Measurements from ENCODE around the gene RCN1.

DNA sequence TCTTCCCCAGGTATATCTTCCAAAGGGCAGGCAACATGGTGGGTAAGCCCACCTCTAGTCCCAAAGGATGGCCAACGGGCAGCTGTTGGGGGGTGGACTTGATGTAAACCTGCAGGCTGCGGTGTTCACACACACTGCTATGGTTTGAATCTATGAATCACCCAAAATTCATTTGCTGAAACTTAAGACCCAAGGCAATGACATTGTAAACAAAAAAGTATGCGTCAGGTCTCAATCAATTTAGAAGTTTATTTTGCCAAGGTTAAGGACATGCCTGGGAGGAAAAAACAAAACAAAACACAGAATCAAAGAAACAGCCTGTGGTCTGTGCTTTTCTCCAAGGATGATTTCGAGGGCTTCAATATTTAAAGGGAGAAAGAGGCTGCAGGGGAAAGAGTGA, 18.3 kb downstream of the RCN1 start:
- TF ChIP-seq, protein P1, sequence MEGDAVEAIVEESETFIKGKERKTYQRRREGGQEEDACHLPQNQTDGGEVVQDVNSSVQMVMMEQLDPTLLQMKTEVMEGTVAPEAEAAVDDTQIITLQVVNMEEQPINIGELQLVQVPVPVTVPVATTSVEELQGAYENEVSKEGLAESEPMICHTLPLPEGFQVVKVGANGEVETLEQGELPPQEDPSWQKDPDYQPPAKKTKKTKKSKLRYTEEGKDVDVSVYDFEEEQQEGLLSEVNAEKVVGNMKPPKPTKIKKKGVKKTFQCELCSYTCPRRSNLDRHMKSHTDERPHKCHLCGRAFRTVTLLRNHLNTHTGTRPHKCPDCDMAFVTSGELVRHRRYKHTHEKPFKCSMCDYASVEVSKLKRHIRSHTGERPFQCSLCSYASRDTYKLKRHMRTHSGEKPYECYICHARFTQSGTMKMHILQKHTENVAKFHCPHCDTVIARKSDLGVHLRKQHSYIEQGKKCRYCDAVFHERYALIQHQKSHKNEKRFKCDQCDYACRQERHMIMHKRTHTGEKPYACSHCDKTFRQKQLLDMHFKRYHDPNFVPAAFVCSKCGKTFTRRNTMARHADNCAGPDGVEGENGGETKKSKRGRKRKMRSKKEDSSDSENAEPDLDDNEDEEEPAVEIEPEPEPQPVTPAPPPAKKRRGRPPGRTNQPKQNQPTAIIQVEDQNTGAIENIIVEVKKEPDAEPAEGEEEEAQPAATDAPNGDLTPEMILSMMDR (IDR thresholded peaks at IDR 0.05 in 2 of 3, conservative IDR thresholded peaks at IDR 0.05 in 1 of 3; ENCODE audit: borderline replicate concordance in 1 of 3, insufficient read depth in 1 of 3, low read depth in 2 of 3, low read length in 2 of 3), result no peak
- no peak for TF ChIP-seq YY1 (IDR thresholded peaks at IDR 0.05; ENCODE audit: extremely low read depth, insufficient replicate concordance, low read depth, low read length)
- no peak for TF ChIP-seq REST (IDR thresholded peaks at IDR 0.05; ENCODE audit: low read depth)
- TF ChIP-seq SIN3A (IDR thresholded peaks at IDR 0.05; ENCODE audit: low read depth), result no peak
- no peak for TF ChIP-seq POLR2A (IDR thresholded peaks at IDR 0.05; ENCODE audit: borderline replicate concordance, extremely low read depth, insufficient read depth, insufficient read length)
- TF ChIP-seq ZBTB33 (IDR thresholded peaks at IDR 0.05; ENCODE audit: extremely low read depth, insufficient replicate concordance, low read length), result no peak
- no peak for TF ChIP-seq POLR2AphosphoS5 (IDR thresholded peaks at IDR 0.05; ENCODE audit: low read depth, low read length)
- no peak for TF ChIP-seq ZNF274 (IDR thresholded peaks at IDR 0.05; ENCODE audit: low read depth, low read length)
